ENCODE data around the gene KCNH6.

The KCNH6 gene

GRCh38 chr17:63489291-63489690 is 33.9 kb upstream of the KCNH6 start:
- no peak for DNase-seq

- DNase-seq: peak; percentile 40
Measured at GRCh38 chr17:63490329-63490728, 32.8 kb upstream of the KCNH6 start.

- DNase-seq: no peak
Measured at GRCh38 chr17:63490858-63491400, 32.2 kb upstream of the KCNH6 start.

GRCh38 chr17:63491413-63491812 is 31.7 kb upstream of the KCNH6 start:
- DNase-seq: no peak

GRCh38 chr17:63491977-63492618 is 31.1 kb upstream of the KCNH6 start:
- DNase-seq: no peak

- no peak for DNase-seq
Measured at GRCh38 chr17:63492940-63493339, 30.2 kb upstream of the KCNH6 start.

- DNase-seq: no peak
Measured at GRCh38 chr17:63493411-63493810, 29.7 kb upstream of the KCNH6 start.

GRCh38 chr17:63494300-63494928 is 28.7 kb upstream of the KCNH6 start:
- no peak for DNase-seq

- DNase-seq: no peak
Measured at GRCh38 chr17:63495491-63495890, 27.7 kb upstream of the KCNH6 start.

- no peak for DNase-seq
Measured at GRCh38 chr17:63496177-63496576, 27.0 kb upstream of the KCNH6 start.

GRCh38 chr17:63496663-63497400 is 26.3 kb upstream of the KCNH6 start:
- no peak for DNase-seq

- peak; percentile 66 for DNase-seq
Measured at GRCh38 chr17:63497708-63498483, 25.3 kb upstream of the KCNH6 start.

- DNase-seq: no peak
Measured at GRCh38 chr17:63498626-63499195, 24.4 kb upstream of the KCNH6 start.

- DNase-seq: no peak
Measured at GRCh38 chr17:63500543-63501390, 22.4 kb upstream of the KCNH6 start.

GRCh38 chr17:63503341-63503705 is 19.8 kb upstream of the KCNH6 start:
- DNase-seq: no peak

- DNase-seq: no peak
Measured at GRCh38 chr17:63504261-63504660, 18.9 kb upstream of the KCNH6 start.

- DNase-seq: no peak
Measured at GRCh38 chr17:63505341-63505740, 17.8 kb upstream of the KCNH6 start.

GRCh38 chr17:63506627-63507026 is 16.5 kb upstream of the KCNH6 start:
- no peak for DNase-seq

- DNase-seq: no peak
Measured at GRCh38 chr17:63511331-63511730, 11.8 kb upstream of the KCNH6 start.

- no peak for DNase-seq
Measured at GRCh38 chr17:63512388-63512787, 10.8 kb upstream of the KCNH6 start.

GRCh38 chr17:63512896-63513644 is 10.1 kb upstream of the KCNH6 start:
- no peak for DNase-seq

Data from RPMI8226 (cell line).